HG02870 (cell line): ENCODE data around the gene KCTD11.

Experiments used
- ATAC-seq: cut with Tn5 transposase; IDR thresholded peaks from one replicate; pipeline ENCODE4 v1.9.1; 2021; ENCODE audit warnings: mild to moderate bottlenecking, moderate library complexity; ENCODE audit not compliant: unreplicated experiment

The KCTD11 gene

DNA sequence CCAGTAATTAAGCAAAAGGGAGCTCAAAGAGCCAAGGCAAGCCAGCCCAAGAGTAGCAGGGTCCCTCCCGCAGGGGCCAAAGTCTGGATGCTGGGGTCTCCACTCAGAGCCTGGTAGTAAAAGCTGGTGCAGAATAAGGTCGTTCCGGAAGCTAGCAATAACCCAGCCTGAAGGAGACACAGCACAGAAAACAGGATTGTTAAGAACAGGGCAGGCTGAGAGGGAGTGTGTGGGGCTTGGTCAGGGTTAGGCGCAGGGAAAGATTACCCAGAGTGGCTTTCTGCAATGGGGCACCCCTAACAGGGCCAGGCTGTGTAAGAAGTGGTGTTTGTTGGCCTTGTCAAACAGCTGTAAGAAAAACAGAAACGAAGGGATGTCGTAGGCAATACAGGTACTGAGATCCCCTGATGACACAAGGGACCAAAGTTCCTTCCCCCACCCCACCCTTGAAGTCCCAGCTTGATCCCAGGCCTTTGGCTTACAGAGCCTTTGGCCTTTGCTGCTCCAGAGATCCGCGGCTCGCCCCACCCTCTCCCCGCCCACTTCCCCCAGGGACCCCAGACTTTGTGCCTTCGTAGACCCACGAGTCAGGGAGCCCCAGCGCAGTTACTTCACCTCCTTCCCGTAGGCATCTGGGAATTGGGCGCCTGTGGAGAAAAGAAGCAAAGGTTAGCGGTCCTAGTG lies 51.2 kb downstream of the KCTD11 start:
- no peak for ATAC-seq

DNA sequence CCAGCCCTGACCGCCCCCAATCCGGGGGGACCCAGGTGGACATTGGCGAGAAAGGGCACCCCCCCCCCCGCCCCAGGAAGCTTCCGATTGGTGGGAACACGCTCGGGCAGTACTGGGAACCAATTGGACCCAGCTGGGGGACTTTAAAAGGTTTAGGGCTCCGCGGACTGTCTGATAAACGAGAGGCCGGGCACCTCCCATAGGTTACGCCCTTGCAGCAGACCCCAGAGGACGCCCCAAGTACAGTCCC lies 51.7 kb downstream of the KCTD11 start:
- ATAC-seq: no peak

DNA sequence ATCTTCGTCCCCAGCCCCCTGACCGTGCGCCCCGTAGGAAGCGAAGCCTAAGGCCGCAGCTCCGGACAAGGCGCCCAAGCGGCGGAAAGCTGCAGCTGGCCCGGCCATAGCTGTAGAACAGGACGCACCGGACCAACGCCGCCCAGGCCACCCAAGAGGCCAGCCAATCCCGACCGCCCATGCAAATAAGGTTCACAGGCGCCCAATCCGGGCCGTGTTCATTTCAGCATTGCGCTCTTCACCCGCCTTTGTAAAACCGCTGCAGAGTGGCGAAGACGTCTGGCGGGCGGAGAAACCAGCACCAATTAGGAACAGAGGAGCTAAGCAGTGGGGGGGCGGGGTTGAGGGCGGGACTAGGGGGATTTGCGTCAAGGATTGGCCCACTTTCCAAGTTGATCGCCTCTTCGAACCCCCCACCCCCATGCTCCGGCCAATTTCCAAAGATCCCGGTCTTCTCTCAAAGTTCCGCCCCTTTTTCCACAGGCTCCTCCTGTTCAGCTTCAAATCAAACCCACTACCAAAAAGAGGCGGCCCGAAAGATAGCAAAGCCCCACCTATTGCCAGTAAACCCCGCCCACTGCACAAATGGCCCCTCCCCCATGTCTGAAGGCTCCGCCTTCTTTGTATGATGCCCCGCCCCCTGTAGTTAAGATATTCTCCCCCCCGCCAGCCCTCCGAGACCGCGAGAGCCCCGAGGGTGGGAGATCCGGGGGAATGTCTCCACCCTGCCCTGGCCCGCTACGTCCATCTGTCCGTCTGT lies 52.2 kb downstream of the KCTD11 start, which contains the start of gene TMEM256:
TMEM256 (minus strand) TSS at position 121 of the 760 bp plus-strand sequence; CDS start at position 108, 13 bp downstream.
- peak; percentile 93 for ATAC-seq
